IPS-NIHi7 (cell line): Measurements from ENCODE around the gene POLA2.
"Not testable (repeated sequence)": the region's sequence is repeated elsewhere in the genome, so short reads cannot be mapped to it uniquely, and the experiment has no call there.

Source experiments
- DNase-seq: peaks from one replicate; pipeline ENCODE4 v3.0.0; 2012; ENCODE audit warnings: mixed read lengths; ENCODE audit errors: extremely low spot score

Gene POLA2

DNA sequence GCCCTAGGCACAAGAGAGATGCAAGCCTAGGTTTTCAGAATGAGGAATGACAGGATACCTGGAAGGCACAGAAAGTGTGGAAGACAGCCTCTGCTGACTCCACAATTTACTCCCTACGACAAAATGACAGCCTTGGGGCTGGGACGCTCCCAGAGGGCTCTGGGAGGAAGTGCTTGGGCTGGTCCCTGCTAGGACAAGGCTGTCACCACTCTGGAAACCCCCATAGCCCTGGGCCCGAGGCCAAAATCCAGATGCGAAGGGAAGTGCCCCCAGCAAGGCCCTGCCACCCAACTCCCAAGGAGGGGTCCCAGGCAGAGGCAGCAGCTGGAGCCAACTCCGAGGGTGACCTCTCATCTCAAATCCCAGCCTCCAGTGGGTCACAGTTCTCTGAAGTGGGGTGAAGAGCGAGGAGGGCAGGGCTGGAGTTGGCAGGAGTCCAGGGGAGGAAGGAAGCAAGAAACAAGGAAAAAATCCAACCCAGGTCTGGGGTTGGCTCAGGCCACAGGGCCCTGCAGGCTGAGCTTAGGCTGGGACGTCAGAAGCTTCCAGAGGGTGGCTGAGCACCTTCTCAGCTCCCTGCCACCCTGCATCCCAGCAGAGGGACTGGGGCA is 46.6 kb downstream of the POLA2 start:
- DNase-seq: no peak

DNA sequence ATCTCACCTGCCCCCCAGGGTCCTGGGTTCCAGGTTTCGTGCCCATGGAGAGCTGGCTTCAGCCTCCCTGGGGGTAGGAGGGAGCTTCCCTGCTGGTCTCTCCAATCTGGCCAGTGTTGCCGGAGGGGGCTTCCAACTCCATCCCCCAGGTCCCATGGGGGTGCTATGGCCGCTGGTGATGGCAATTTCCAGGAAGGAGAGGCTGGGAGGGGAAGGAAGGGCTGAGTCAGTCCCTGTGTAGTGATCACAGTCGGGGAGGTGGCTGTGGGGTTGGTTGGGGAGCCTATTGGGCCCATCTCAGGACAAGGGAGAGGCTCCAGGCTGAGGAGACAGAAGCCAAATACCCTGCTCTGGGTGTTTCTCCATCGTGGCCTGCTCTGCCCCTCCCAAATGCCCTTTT is 47.2 kb downstream of the POLA2 start:
- DNase-seq: no peak

DNA sequence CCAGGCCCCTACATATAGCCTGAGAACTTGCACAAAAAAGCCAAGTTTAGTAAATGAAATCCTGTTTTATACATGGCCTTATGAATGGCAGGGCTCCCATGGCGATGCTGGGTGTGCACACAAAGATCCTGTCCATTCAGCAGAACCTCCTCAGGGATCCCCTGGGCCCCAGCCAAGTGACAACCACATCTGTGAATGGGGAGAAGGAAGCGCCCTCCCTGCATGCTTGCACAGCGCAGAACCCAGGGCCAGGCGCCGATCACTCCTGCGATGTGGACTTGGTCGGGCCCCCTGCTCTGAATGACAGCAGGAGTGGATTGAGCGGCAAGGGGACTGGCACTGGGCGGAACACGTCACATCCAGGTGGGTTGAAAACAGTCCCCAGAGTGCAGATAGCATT is 48.5 kb downstream of the POLA2 start:
- no peak for DNase-seq

DNA sequence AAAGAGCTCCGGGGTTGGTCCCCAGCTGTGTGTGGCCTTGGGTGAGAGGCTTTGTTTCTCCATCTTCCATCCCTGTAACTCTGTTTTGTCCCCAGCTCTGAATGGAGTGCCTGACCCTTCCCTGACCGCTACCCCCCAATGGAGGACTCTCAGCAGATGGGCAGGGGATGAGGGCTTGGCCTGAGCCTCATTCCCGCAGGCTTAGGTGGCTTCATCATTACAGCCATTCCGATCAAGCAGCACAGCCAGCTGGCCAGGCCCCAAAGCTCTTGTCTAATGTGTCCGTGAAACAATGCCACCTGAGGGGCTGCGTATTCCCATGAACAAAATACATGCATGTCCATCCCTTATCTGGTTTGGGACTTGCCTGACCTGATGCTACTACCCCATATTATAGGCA is 49.0 kb downstream of the POLA2 start:
- no peak for DNase-seq

DNA sequence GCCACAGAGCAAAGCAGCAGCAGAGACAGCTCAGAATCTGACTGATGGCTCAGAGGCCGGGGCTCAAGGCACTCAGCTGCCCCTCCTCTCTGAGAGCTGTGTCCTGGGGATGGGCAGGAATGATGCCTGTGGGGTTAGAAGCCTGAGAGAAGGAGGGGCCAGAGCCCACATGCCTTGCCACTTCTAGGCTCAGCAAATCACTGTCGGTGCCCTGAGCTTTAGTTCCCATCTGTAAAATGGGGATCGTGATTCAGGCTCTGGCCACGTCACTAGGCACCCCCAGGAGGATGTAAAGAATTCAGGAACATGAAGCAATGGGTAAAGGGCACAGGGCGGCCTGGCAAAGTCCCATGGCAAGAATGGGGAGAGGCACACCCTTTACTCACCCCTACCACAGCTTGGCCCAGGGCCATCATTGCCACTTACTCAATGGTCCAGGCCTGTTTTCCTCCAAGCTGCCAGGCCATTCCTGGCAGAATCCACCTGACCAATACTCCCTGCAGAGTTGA is 49.5 kb downstream of the POLA2 start:
- no peak for DNase-seq

DNA sequence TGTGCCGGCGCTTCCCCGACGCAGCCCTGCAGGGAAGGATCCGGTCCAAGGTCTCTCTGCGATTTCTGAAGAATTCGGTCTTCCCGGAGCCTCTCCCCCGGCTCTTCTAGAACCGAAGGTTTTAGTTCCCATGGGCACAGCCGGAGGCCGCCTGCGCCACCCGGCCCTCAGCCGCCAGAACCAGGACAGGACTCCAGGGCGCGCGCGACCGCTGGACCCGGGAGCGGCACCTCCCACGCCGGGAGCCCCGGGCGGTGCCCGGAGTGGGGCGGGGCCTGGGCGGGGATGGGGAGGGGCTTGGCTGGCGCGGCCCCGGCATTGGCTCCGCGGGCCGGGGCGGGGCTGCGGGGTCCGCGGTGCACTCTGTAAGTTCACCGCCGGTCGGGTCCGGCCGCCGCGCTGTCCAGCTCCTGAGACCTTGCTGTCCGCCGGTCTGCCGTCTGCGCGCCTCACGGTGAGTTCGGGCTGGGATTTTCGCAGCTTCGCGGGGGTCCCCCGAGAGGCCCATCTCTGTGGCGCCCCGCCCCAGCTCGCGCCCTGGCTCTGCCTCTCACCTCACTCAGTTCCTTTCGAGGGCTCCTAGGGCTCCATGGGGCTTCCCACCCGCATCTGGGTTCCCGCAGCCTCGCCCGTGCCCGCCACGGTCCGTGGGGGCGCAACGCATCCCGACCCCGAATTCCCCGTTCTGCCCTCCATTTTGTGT is 52.9 kb downstream of the POLA2 start, which contains the start of gene CDC42EP2:
CDC42EP2 (plus strand) TSS at position 366 of the 703 bp plus-strand sequence. CDS start 6,033 bp downstream, outside the sequence.
- DNase-seq: peak; percentile 95

DNA sequence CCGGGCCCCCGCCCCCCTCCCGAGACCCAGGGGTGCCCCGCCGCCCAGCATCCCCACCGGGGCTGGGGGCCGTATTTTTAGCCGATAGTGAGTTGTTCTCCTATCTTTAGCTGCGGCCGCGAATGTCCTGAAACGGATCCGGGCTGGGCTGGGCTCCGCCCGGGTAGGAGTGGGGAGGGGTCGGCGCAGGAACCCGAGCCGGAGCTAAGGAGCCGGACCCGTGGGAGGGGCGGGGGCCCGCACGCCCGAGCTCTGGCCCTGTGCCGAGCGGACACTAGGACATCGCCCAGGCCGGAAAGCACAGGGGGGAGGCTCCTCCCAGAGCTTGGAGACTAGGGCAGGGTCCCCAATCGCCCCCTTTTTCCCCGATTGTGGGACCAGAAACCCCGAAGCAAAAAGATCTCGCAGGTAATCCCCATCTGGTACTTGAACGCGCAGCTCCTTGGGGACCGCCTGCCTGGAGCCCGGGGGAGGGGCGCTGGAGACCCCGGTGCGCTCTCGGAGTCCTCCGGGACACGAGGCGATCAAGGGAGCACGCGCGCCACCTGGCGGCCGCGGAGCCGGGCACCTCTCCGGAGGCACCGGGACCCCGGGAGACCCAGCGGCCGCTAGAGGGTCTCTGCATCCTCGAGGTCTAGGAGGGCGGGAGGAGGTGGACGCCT is 53.6 kb downstream of the POLA2 start:
- DNase-seq: peak; percentile 89

DNA sequence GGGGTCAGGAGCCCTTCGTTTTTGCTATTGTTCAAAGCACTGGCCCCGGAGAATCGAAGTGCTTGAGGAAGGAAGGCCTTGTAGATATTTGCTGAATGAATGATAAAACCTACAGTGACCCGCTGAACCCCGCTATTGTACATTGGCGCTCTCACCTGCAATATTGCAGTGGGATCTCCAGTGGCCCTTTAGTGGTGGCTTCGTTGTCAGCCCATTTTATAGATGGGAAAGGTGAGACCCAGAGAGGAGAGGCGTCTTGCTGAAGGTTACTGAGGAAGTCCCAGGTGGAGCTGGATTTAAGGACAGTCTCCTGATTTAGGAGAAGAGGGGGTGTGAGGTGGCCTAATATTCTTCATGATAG is 54.1 kb downstream of the POLA2 start:
- no peak for DNase-seq

DNA sequence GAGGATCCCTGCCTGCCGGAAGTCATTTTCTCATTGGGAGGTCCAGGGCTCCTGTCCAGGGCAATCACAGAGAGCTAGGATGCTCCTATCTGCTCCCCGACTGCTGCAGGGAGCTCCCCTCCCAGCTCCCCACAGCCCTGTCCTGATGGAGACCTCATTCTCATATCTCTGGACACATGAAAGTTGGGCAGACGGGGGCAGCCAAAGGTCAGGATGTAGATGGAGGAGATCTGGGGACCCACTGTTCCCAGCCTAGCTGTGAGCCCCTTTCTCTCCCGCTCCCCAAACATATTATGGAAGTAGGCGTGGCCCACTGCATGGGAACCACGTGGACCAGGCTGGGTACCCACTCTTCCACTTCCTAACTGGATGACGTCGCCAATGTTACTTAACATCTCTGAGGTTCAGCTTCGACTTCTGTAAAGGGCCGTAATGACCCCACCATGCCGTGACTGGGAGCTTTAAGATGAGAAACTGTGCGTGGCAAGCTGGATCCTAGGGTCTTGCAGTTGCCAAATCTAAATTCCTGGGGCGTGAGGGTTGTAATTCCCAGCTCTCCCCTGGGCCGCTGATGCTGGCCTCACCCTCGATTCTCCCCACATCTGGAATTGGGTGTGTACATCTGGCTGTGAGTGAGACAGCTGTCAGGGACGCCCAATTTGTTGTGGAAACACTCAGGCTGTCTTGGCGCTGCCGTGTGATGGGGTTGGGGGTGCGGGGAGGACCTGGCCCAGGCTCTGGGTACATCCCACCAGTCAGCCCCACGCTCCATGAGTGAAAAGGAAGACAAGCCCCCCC is 54.7 kb downstream of the POLA2 start:
- no peak for DNase-seq

DNA sequence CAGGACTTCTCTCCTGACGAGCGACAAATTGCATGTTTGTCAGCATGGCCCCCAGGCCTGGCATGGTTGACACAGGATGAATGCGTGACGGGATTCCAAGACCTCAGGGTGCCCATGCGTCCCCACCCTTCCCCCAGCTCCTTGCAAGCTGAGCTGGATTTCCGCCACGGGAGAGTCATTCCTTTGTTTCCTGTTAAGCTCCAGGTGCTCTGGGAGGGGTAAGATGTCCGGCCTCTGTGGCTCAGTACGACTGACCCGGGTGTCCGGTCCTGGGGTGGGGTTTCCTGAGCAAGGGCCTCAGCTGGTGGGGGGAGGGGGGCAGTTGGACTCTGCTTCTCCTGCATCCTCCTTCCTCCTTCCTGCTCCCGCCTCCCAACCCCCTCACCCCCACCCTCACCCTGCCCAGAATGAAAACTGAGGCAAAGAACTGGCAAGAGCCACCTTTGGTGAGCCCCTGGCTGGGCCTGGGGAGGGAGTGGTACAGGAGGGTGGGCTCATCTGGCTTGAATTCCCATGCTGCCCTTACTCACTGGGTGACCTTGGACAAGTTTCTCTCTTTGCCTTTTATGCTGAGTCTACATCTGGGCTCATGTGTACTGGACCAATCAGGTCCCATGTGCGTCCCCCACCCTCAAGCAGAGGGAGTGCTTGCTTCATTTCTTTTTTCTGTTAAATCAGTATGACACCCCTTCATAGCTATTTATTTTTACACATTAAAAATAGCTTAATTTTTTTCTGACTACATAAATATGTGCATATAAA is 55.4 kb downstream of the POLA2 start:
- no peak for DNase-seq

DNA sequence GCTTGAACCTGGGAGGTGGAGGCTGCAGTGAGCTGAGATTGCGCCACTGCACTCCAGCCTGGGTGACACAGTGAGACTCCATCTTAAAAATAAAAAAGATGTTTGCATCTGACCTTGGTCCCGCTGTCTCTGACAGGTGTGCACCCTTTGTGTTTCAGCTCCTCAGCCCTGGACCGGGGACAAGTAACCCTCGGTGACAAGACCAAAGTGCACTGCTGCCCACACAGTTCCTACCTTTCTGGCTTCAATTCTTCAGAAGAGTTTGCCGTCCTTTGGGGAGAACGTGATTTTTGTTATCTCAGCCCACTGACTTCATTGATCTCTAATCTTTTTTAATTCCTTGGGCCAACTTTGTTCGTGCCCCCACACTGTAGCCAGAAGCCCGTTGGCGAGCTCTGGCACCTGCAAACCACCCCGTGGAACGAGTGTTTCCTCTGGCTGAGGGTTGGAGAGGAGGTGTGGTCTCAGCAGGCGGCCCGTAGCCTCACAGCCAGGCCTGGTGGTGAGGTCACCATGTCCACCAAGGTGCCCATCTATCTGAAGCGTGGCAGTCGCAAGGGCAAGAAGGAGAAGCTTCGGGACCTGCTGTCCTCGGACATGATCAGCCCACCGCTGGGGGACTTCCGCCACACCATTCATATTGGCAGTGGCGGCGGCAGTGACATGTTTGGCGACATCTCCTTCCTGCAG is 58.8 kb downstream of the POLA2 start:
- no peak for DNase-seq

DNA sequence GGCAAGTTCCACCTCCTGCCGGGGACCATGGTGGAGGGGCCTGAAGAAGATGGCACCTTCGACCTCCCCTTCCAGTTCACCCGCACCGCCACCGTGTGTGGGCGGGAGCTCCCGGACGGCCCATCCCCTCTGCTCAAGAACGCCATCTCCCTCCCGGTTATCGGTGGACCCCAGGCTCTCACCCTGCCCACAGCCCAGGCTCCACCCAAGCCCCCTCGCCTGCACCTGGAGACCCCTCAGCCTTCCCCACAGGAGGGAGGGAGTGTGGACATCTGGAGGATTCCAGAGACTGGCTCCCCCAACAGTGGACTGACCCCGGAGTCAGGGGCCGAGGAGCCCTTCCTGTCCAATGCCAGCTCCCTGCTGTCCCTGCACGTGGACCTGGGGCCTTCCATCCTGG is 59.3 kb downstream of the POLA2 start:
- DNase-seq: no peak

DNA sequence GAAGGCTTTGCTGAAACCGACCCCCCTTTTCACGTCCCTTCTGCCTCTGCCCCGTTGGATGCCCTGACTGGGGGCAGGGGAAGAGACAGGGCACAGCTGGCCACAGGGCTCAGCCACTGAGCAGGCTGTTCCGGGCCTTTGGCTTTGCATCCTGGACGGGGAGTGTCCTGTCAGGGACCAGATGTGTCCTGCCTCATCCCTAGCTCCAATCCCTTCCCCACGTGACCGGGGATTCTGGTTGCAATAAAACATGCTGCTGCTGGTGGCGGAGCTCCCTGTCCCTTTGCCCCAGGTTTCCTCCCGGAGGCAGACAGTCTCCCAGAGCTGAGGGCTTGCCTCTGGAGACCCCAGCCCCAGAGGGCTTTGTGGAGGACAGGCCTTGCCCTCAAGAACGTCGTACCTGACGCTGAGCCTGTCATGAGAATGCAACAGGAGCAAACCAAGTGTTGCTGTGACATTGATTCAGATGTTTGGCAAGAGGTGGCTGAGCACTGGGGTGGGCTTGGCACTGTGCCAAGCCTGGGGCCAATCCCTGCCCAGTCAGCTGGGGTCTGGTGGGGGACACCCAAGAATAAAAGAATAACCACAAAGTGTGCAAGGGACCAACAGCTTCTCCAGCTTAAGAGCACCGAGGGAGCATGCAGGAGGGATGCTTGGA is 60.2 kb downstream of the POLA2 start:
- no peak for DNase-seq

DNA sequence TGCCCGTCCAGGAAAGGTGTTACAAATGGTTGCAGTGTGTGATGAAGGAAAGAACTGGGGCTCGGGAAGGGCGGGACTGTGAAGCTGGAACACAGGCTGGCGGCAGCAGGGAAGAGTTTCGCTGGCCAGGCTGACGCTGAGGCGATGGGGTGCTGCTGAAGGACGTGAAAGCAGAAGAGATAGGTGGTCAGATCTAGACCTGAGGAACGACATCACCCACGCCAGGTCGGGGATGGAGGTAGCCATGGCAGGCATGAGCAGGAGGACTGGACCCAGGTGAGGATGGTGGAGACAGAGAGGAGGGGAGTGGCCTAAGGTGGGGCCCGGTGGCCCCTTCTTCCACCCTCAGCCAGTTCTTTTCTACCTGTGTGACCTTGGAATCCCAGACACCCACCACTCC is 62.1 kb downstream of the POLA2 start:
- no peak for DNase-seq

DNA sequence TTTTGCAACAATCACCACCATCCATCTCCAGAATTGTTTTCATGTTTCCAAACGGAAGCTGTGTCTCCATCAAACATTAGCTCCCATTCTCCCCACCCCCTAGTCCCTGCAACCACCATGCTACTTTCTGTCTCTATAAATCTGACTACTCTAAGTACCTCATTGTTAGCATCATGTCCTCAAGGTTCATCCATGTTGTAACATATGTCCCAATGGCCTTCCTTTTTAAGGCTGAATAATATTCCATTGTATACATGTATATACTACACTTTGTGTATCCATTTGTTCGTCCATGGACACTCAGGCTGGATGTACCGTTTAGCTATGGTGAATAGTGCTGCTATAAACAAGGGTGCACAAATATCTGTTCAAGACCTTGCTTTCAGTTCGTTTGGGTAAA is 63.7 kb downstream of the POLA2 start:
- DNase-seq: no peak

DNA sequence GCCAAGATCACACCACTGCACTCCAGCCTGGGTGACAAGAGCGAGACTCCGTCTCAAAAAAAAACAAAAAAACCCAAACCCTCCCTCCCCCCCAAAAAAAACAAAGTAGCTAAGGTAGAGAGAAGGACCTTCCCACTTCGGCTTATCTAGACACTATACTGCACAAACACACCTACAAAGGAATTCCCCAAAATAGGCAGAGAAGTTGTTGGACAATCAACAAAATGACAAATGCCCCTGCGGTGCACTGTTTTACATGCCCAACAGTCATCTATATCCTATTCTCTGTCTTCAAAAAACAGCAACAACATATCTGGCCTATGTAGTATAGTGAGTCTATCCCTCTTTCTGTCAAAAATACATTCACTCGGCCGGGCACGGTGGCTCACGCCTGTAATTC is 65.3 kb downstream of the POLA2 start:
- DNase-seq: no peak

DNA sequence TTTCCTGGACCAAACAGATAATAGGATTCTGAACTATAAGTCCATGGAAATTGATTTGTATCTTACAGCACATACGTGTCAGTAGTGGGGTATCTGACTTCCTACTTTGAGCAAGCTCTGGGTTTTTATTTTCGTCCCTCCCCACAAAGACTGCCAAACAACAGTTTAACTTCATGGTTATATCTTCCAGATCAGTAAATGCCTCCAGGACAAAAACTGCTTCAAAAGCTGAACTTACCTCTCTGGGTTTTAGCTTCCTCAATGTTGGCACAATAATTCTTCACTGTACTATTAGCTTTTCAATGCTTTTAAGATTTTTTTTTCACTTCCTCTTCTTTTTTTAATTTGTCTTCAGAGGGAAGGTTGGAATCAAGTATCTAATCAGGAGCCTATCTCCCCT is 67.7 kb downstream of the POLA2 start:
- no peak for DNase-seq

DNA sequence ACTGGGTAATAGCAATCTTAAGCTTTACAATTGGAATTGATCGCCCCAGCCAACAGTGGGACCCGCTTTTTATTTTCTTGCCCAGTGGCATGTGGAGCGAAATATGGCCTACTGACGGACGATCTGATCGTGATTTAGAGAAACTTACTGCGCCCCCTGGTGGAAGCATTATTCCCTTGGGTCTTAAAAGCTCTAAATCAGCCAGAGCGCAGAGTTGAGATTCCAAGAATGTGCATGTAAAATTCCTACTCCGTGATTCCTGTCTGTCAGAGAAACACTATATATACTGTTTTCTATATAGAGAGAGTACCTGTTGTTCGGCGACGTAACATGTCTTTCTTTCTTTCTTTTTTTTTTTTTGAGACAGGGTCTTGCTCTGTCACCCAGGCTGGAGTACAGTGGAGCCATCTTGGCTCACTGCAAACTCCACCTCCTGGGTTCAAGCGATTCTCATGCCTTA is 68.2 kb downstream of the POLA2 start:
- DNase-seq: peak; percentile 69

DNA sequence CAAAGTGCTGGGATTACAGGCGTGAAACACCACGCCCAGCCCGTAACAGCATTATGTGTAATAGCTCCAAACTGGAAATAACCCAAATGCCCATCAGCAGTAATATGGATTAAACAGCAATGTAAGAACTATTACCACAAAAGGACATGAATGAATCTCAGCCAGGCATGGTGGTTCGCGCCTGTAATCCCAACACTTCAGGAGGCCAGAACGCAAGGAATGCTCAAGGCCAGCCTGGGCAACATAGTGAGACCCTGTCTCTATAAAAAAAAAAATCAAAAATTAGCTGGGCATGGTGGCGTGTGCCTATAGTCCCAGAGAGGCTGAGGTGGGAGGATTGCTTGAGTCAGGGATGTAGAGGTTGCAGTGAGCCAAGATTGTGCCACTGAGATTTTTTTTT is 68.8 kb downstream of the POLA2 start:
- no peak for DNase-seq

DNA sequence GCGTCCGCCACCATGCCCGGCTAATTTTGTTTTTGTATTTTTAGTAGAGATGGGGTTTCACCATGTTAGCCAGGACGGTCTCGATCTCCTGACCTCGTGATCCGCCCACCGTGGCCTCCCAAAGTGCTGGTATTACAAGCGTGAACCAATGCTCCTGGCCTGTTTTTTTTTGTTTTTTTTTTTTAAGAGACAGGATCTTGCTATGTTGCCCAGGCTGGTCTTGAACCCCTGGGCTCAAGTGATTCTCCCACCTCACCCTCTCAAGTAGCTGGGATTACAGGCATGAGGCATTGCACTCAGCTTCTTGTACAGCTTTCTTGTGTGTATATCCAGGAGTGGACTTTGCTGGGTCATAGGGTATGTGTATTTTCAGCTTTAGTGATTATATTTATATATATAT is 70.8 kb downstream of the POLA2 start:
- not testable (repeated sequence) for DNase-seq
